Breast epithelium (tissue), 3 donors: ENCODE results near the gene ELMO2.

Source experiments
- POLR2A ChIP-seq: fragments of 450-650 bp; IDR thresholded peaks from one replicate; pipeline ENCODE4 v1.6.1; 2016; ENCODE audit warnings: antibody characterized with exemption, mild to moderate bottlenecking, moderate library complexity
- POLR2AphosphoS5 ChIP-seq, 3 donors: sonication (generic); formaldehyde crosslinking; IDR thresholded peaks; one replicate each; pipeline ENCODE4 v1.6.1; 2017; ENCODE audit warnings: antibody characterized with exemption in 3 of 3
- TF ChIP-seq, protein P1 (sequence below), 3 donors: fragments of 450-650 bp; IDR thresholded peaks; one replicate each; pipeline ENCODE4 v1.5.1; 2016 to 2017; ENCODE audit warnings: antibody characterized with exemption in 3 of 3, mild to moderate bottlenecking in 3 of 3, moderate library complexity in 3 of 3

- TF ChIP-seq POLR2A (no peak), POLR2AphosphoS5 (IDR thresholded peaks at IDR 0.05) (no peak)
- TF ChIP-seq, protein P1, sequence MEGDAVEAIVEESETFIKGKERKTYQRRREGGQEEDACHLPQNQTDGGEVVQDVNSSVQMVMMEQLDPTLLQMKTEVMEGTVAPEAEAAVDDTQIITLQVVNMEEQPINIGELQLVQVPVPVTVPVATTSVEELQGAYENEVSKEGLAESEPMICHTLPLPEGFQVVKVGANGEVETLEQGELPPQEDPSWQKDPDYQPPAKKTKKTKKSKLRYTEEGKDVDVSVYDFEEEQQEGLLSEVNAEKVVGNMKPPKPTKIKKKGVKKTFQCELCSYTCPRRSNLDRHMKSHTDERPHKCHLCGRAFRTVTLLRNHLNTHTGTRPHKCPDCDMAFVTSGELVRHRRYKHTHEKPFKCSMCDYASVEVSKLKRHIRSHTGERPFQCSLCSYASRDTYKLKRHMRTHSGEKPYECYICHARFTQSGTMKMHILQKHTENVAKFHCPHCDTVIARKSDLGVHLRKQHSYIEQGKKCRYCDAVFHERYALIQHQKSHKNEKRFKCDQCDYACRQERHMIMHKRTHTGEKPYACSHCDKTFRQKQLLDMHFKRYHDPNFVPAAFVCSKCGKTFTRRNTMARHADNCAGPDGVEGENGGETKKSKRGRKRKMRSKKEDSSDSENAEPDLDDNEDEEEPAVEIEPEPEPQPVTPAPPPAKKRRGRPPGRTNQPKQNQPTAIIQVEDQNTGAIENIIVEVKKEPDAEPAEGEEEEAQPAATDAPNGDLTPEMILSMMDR (IDR thresholded peaks at IDR 0.05) = no peak
Measured at GRCh38 chr20:46414608-46415007, 8.2 kb upstream of the ELMO2 start.
